Endothelial cell (in vitro differentiated cells): Measurements from ENCODE around the gene POLA1. TPM values are rescaled to one million over a fixed set of nuclear protein-coding genes. Genes with fewer than 3 reads are reported as not detected.

Source experiments
- DNase-seq: peaks from one replicate; pipeline ENCODE4 v3.0.0; 2021; ENCODE audit warnings: low spot score
- H3K27ac Mint-ChIP-seq: one replicate; pipeline ENCODE4 v1.8.0; 2021; ENCODE audit warnings: mixed read lengths, inconsistent platforms; ENCODE audit not compliant: unreplicated experiment
- H3K27me3 Mint-ChIP-seq: one replicate; pipeline ENCODE4 v1.8.0; 2021; ENCODE audit warnings: mild to moderate bottlenecking, moderate library complexity, mixed read lengths, inconsistent platforms; ENCODE audit not compliant: unreplicated experiment
- H3K36me3 Mint-ChIP-seq: one replicate; pipeline ENCODE4 v1.8.0; 2021; ENCODE audit warnings: mild to moderate bottlenecking, low read depth, mixed read lengths, inconsistent platforms; ENCODE audit not compliant: unreplicated experiment
- H3K4me1 Mint-ChIP-seq: one replicate; pipeline ENCODE4 v1.8.0; 2021; ENCODE audit warnings: mild to moderate bottlenecking, mixed read lengths, inconsistent platforms; ENCODE audit not compliant: unreplicated experiment
- H3K4me3 Mint-ChIP-seq: one replicate; pipeline ENCODE4 v1.8.0; 2021; ENCODE audit warnings: mild to moderate bottlenecking, mixed read lengths, inconsistent platforms; ENCODE audit not compliant: unreplicated experiment
- H3K9me3 Mint-ChIP-seq: one replicate; pipeline ENCODE4 v1.8.0; 2021; ENCODE audit warnings: mixed read lengths, inconsistent platforms; ENCODE audit not compliant: unreplicated experiment
- total RNA-seq: library from RNA; stranded (reverse); fragmentation: NEBNext Ultra II Directional; extraction: Animal tissue kit (Norgen Biotek cat#: 25700); gene quantifications from one replicate; pipeline ENCODE4 v1.2.1, GENCODE V29; 2021; ENCODE audit not compliant: unreplicated experiment
- TF ChIP-seq, protein P1 (sequence below): fragments of 200-600 bp; sonication (generic); IDR thresholded peaks from one replicate; pipeline ENCODE4 v1.5.0; 2021; ENCODE audit warnings: antibody characterized with exemption; ENCODE audit not compliant: unreplicated experiment

The POLA1 gene
- total RNA-seq, 1 donor from 2014 or later, result 12.9 TPM

DNA sequence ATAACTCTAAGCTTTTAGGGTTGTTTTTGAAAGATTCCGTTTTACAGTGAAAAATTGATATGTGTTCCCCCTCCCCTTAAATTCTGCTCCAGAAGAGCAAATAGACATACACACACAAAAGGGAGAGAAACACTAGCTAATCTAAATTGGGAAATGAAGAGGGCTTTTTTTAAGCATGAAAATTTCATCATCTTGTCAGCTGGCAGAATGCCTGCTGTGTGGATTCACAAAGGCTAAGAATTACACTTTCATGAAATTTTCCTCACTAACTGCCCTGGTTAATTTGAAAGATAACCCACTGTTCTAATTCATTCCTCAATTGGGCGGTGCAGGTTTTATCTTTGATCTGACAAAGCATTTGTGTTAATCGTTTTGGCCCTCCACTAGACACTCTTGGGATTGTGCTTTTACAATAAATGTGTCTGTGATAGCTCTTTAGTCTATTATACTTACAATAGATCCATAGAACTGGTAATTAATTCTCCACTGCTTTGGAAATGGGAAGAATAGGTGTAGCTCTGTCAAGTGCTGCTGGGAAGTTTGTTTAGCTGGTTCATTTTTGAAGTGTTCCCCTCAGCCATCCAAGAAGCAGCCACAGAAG is 152.9 kb downstream of the POLA1 start:
- no peaks in the 10 kb centered on the region for H3K9me3 Mint-ChIP-seq
- H3K4me1 Mint-ChIP-seq, result no peaks in the 10 kb centered on the region
- H3K4me3 Mint-ChIP-seq, result no peak overlapping the region
- TF ChIP-seq, protein P1, sequence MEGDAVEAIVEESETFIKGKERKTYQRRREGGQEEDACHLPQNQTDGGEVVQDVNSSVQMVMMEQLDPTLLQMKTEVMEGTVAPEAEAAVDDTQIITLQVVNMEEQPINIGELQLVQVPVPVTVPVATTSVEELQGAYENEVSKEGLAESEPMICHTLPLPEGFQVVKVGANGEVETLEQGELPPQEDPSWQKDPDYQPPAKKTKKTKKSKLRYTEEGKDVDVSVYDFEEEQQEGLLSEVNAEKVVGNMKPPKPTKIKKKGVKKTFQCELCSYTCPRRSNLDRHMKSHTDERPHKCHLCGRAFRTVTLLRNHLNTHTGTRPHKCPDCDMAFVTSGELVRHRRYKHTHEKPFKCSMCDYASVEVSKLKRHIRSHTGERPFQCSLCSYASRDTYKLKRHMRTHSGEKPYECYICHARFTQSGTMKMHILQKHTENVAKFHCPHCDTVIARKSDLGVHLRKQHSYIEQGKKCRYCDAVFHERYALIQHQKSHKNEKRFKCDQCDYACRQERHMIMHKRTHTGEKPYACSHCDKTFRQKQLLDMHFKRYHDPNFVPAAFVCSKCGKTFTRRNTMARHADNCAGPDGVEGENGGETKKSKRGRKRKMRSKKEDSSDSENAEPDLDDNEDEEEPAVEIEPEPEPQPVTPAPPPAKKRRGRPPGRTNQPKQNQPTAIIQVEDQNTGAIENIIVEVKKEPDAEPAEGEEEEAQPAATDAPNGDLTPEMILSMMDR, result no peak
- H3K36me3 Mint-ChIP-seq, result no peaks in the 10 kb centered on the region
- H3K27ac Mint-ChIP-seq, result no peak overlapping the region
- H3K27me3 Mint-ChIP-seq, result no peaks in the 10 kb centered on the region
- DNase-seq, result no peak

DNA sequence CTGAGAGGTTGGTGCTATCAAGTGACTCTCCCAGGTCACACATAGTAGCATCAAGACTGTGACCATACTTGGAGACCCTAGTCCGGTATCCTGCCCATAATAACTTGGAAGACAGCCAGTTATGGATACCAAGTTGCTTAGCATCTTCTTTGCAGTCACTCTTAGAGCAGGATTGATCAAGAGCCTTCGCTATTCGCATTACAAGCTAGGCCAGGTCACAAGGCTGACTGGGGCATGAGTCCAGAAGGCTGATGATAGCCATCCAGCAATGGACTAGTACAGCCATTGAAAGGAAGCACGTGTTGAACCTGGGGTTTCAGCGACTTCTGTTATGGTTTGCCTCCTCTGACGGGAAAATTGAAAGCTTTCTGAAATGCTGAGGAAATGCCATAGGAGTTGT is 157.6 kb downstream of the POLA1 start:
- no peak overlapping the region for H3K4me3 Mint-ChIP-seq
- TF ChIP-seq, protein P1, result no peak
- H3K27me3 Mint-ChIP-seq, result peaks cover 1% of the 10 kb centered on the region
- no peaks in the 10 kb centered on the region for H3K4me1 Mint-ChIP-seq
- H3K36me3 Mint-ChIP-seq, result no peaks in the 10 kb centered on the region
- H3K27ac Mint-ChIP-seq, result no peak overlapping the region
- no peak for DNase-seq
- no peaks in the 10 kb centered on the region for H3K9me3 Mint-ChIP-seq

DNA sequence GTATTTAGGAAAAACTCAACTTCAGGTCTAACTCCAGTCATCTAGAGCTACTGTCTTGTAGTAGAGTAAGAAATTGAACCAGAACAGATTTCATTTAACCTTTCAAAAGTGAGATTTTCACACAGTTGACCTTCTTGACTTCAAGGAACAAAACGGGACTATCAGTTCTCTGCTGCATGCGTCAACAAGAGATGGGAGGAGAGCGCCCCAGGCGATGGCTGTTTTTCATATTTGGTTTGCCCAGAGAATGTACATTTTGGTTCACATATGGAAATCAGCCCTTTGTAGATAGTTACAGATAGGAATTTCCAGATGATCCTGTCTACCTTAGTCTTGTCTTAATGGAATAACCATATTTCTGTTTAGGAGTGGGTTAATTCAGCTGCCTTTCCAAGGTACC is 158.1 kb downstream of the POLA1 start:
- Mint-ChIP-seq H3K9me3 (no peaks in the 10 kb centered on the region), H3K4me1 (no peaks in the 10 kb centered on the region), H3K4me3 (no peak overlapping the region), H3K36me3 (no peaks in the 10 kb centered on the region), H3K27me3 (peaks cover 1% of the 10 kb centered on the region), H3K27ac (no peak overlapping the region)
- DNase-seq, result no peak
- TF ChIP-seq, protein P1, result no peak

DNA sequence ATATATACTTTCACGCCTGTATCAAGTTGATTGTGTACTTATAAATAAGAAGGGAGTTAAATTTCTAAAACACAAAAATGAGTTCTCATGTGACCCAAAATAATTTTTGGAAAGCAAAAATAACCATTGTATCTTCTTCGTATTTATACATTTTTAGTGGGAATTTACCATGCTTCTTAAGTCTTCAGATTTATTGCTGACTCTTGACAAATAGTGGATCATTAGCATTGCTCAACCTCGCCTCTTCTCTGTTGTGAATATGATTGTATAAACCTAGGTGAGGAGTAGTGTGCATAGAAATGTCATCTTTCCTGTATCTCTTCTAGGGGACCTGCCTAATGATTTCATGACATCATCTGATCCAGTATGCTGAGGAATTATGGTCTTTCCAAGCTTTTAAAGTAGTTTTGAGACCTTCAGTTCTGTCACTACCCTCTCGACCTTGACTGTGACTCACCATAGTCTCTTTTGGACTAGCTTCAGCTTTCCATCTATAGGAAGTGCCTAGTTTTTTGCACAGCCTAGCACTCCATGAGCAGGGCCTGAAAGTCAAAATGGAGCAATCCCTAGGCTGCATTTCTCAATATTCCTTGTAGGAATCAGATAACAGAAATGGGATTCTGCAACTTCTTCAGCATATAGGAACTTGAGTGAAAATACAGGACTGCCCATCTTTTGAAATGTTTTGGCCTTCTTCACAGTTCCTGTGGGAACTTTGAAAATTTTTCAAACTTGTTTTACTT is 164.5 kb downstream of the POLA1 start:
- Mint-ChIP-seq H3K9me3 (no peaks in the 10 kb centered on the region), H3K27ac (no peak overlapping the region), H3K27me3 (peaks cover 1% of the 10 kb centered on the region), H3K4me1 (no peaks in the 10 kb centered on the region), H3K4me3 (no peak overlapping the region), H3K36me3 (no peaks in the 10 kb centered on the region)
- DNase-seq, result no peak
- TF ChIP-seq, protein P1, result no peak

DNA sequence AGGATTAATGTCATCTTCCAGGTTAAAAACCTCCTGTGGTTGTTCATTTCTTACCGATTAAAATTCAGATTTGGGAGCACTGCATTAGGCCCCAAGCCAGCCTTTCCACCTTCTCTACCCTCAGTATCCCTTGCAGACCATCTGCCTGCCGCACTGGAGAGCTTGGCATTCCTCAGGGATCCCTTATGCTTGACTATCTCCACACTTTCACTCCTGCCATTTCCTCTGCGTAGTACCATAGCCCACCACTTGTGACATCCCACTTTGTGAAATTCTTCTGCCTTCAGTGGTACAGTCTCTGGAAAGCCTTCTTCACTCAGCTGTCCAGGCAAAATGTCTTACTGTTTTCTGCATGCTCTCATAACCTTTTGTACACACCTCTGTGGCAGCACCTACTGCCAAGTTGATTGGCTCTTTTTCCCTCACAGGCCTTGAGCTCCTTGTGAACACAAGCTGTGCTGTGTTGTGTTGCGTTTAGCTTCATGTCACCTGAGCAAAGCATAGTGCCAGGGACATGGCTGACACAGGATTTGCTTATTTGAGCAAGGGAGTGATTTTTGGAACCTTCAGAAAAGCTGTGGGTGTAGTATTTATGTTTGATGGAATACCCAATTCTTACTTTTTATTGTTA is 165.6 kb downstream of the POLA1 start:
- Mint-ChIP-seq H3K27me3 (peaks cover 1% of the 10 kb centered on the region), H3K4me3 (no peak overlapping the region), H3K9me3 (no peaks in the 10 kb centered on the region), H3K4me1 (no peaks in the 10 kb centered on the region), H3K36me3 (no peaks in the 10 kb centered on the region), H3K27ac (no peak overlapping the region)
- TF ChIP-seq, protein P1, result no peak
- no peak for DNase-seq
